K562 (cell line): ENCODE data around the gene TTLL9. TPM values are rescaled to one million over a fixed set of nuclear protein-coding genes. Genes with fewer than 3 reads are reported as not detected.

Experiments
- ARID3A ChIP-seq: IDR thresholded peaks from 2 replicates; pipeline ENCODE4 v1.6.1; 2012; ENCODE audit warnings: low read depth, low read length, improper control_type of control experiment, borderline replicate concordance
- COPS2 ChIP-seq: fragments of 450-650 bp; conservative IDR thresholded peaks from 2 replicates; pipeline ENCODE4 v1.6.1; 2016; ENCODE audit warnings: mild to moderate bottlenecking, moderate library complexity
- DEAF1 ChIP-seq: fragments of 450-650 bp; formaldehyde crosslinking; IDR thresholded peaks from 2 replicates; pipeline ENCODE4 v1.4.0; 2020; ENCODE audit warnings: mild to moderate bottlenecking, moderate library complexity
- FOXA1 ChIP-seq: fragments of 450-650 bp; IDR thresholded peaks from 2 replicates; pipeline ENCODE4 v1.6.1; 2016; ENCODE audit warnings: mild to moderate bottlenecking, borderline replicate concordance
- GATA2 ChIP-seq: sonication (generic); formaldehyde crosslinking; IDR thresholded peaks from 2 replicates; pipeline ENCODE4 v1.4.0; 2020; ENCODE audit warnings: mild to moderate bottlenecking, missing genetic modification reagents
- GTF2E2 ChIP-seq: fragments of 200-800 bp; sonication (Bioruptor generic); IDR thresholded peaks from 2 replicates; pipeline ENCODE4 v1.6.1; 2016; ENCODE audit warnings: missing genetic modification characterization, missing compliant biosample characterization
- GTF3C2 ChIP-seq: IDR thresholded peaks from 3 replicates; pipeline ENCODE4 v1.6.1; 2011; ENCODE audit warnings: borderline replicate concordance, mild to moderate bottlenecking, moderate library complexity; ENCODE audit not compliant: insufficient read length; ENCODE audit errors: extremely low read depth
- PCBP2 ChIP-seq: fragments of 200-400 bp; formaldehyde crosslinking; IDR thresholded peaks from 2 replicates; pipeline ENCODE4 v1.6.1; 2018; ENCODE audit warnings: low read length, low read depth, mild to moderate bottlenecking, moderate library complexity; ENCODE audit not compliant: poor library complexity, severe bottlenecking
- PHB ChIP-seq: fragments of 250-450 bp; sonication (Bioruptor Pico); IDR thresholded peaks from 2 replicates; pipeline ENCODE4 v1.5.0; 2021
- PKNOX1 ChIP-seq: fragments of 450-650 bp; IDR thresholded peaks from 2 replicates; pipeline ENCODE4 v1.6.1; 2016
- RNF219 ChIP-seq: fragments of 250-450 bp; sonication (Bioruptor Pico); IDR thresholded peaks from 2 replicates; pipeline ENCODE4 v1.5.0; 2022; ENCODE audit warnings: mild to moderate bottlenecking
- SP2 ChIP-seq: IDR thresholded peaks from 2 replicates; pipeline ENCODE4 v1.6.1; 2011; ENCODE audit warnings: mild to moderate bottlenecking, low read depth, low read length, moderate library complexity; ENCODE audit not compliant: poor library complexity, severe bottlenecking; ENCODE audit errors: extremely low read depth
- TCF7 ChIP-seq: sonication (generic); IDR thresholded peaks from 2 replicates; pipeline ENCODE4 v1.6.1; 2016; ENCODE audit warnings: antibody characterized with exemption, borderline replicate concordance
- ZNF175 ChIP-seq: fragments of 200-800 bp; sonication (Bioruptor generic); IDR thresholded peaks from 2 replicates; pipeline ENCODE4 v1.6.1; 2016; ENCODE audit warnings: low read depth, mild to moderate bottlenecking, missing genetic modification characterization, missing compliant biosample characterization
- ZNF778 ChIP-seq: fragments of 450-650 bp; formaldehyde crosslinking; IDR thresholded peaks from 2 replicates; pipeline ENCODE4 v1.4.0; 2020; ENCODE audit warnings: mild to moderate bottlenecking, moderate library complexity
- ZNF780A ChIP-seq: fragments of 250-450 bp; sonication (Bioruptor Pico); IDR thresholded peaks from 2 replicates; pipeline ENCODE4 v1.5.0; 2021; ENCODE audit warnings: mild to moderate bottlenecking
- polyA plus RNA-seq, 8 experiments: library from polyadenylated mRNA; depleted of rRNA in 4 of 8; stranded (reverse) in 5 of 8; unstranded in 3 of 8; fragments of >200 nt; fragmentation: Nextera tagmentation in 2 of 8; fragmentation: Illumina TruSeq in 1 of 8; extraction: Ambion mirVana in 2 of 8; extraction: Trizol in 1 of 8; gene quantifications; 2 replicates each; pipeline versions ENCODE4 v1.2.1 to v1.2.3, GENCODE V29; 2011 to 2014; ENCODE audit warnings: inconsistent platforms in 1 of 8, missing spikeins in 1 of 8
- total RNA-seq, 7 experiments: library from RNA; depleted of rRNA in 6 of 7; stranded (reverse); fragments of >200 nt in 6 of 7; fragmentation: Illumina TruSeq in 2 of 7; extraction: Trizol in 2 of 7; gene quantifications; 2 replicates each; pipeline versions ENCODE4 v1.2.1 to v1.2.3, GENCODE V29; 2011 to 2021; ENCODE audit warnings: low replicate concordance in 1 of 7

The TTLL9 gene
- total and polyA plus RNA-seq, 9 of the 15 experiments (the other 6 are each of a cell fraction or from before 2014, with no cell fraction given), result 0.06 to 0.07 TPM; not detected in 7

GRCh38 chr20:31951530-31952453 is 81.4 kb downstream of the TTLL9 start, which contains the start of gene PDRG1 (continued):
- TF ChIP-seq RNF219 (no peak), COPS2 (no peak), ZNF778 (no peak), GATA2 (CRISPR knock-in tag) (no peak), SP2 (no peak), FOXA1 (no peak), PCBP2 (no peak), TCF7 (no peak), PHB (CRISPR knock-in tag) (no peak), DEAF1 (CRISPR knock-in tag) (peak; percentile 92), GTF3C2 (no peak), ARID3A (no peak), ZNF780A (CRISPR knock-in tag) (no peak), GTF2E2 (no peak), ZNF175 (CRISPR knock-in tag) (no peak), PKNOX1 (no peak)
